ENCODE results near the gene ALMS1. TPM values are rescaled to one million over a fixed set of nuclear protein-coding genes. Genes with fewer than 3 reads are reported as not detected.

The ALMS1 gene, protein sequence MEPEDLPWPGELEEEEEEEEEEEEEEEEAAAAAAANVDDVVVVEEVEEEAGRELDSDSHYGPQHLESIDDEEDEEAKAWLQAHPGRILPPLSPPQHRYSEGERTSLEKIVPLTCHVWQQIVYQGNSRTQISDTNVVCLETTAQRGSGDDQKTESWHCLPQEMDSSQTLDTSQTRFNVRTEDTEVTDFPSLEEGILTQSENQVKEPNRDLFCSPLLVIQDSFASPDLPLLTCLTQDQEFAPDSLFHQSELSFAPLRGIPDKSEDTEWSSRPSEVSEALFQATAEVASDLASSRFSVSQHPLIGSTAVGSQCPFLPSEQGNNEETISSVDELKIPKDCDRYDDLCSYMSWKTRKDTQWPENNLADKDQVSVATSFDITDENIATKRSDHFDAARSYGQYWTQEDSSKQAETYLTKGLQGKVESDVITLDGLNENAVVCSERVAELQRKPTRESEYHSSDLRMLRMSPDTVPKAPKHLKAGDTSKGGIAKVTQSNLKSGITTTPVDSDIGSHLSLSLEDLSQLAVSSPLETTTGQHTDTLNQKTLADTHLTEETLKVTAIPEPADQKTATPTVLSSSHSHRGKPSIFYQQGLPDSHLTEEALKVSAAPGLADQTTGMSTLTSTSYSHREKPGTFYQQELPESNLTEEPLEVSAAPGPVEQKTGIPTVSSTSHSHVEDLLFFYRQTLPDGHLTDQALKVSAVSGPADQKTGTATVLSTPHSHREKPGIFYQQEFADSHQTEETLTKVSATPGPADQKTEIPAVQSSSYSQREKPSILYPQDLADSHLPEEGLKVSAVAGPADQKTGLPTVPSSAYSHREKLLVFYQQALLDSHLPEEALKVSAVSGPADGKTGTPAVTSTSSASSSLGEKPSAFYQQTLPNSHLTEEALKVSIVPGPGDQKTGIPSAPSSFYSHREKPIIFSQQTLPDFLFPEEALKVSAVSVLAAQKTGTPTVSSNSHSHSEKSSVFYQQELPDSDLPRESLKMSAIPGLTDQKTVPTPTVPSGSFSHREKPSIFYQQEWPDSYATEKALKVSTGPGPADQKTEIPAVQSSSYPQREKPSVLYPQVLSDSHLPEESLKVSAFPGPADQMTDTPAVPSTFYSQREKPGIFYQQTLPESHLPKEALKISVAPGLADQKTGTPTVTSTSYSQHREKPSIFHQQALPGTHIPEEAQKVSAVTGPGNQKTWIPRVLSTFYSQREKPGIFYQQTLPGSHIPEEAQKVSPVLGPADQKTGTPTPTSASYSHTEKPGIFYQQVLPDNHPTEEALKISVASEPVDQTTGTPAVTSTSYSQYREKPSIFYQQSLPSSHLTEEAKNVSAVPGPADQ (N-terminal part only)
- polyA plus RNA-seq (4.4 to 6.5 TPM (median 4.6 TPM) in 3 replicates), polyA minus RNA-seq (4.5 to 15.5 TPM (median 13.1 TPM) in 3 replicates)
- 1.9 TPM for polyA plus RNA-seq (2011; ENCODE audit: low read depth)
- polyA plus RNA-seq (2011; cell fraction: cytosol; rRNA removed): 2.1 and 2.3 TPM in 2 replicates
- polyA plus RNA-seq (2011; cell fraction: nucleus; rRNA removed): 7.5 and 19.8 TPM in 2 replicates
- polyA plus RNA-seq (2012; ENCODE audit: low replicate concordance): 1.6 and 3.8 TPM in 2 replicates
- polyA minus RNA-seq (2011; cell fraction: cytosol; rRNA and poly(A)+ RNA removed): 3.1 TPM
- 13.9 and 35.7 TPM in 2 replicates for polyA minus RNA-seq (2011; cell fraction: nucleus; rRNA and poly(A)+ RNA removed)

DNA sequence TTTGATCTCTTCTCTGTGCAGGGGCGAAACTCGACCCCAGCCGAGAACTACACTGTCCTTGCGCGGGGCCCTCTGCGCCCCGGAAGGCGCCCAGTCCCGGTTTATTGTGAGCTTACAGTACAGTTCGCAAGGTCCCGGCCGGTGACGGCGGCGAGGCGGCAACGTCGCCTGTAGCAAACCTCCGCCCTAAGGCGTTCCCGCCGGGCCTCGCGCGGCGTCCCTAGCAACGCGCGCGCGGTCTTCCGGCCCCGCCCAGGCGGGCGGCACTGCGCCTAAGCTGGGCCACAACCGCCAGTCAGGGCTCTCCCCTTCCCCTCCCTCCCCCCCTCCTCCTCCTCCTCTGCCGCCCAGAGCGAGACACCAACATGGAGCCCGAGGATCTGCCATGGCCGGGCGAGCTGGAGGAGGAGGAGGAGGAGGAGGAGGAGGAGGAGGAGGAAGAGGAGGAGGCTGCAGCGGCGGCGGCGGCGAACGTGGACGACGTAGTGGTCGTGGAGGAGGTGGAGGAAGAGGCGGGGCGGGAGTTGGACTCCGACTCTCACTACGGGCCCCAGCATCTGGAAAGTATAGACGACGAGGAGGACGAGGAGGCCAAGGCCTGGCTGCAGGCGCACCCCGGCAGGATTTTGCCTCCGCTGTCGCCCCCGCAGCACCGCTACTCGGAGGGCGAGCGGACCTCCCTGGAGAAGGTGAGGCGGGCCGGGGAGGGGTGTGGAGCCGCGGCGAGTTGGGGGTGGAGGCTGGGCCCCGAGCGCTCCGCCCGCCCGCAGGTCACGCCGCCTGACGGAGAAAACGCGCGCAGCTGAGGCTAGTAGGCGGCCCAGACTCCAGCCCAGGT is at the start of gene ALMS1:
ALMS1 (plus strand) TSS at position 333 of the 838 bp plus-strand sequence; CDS start at position 366, 33 bp downstream.
- DNase-seq (ENCODE audit: low read depth, low spot score) (no peak), FAIRE-seq (no peak)
- Histone ChIP-seq H3K27ac (ENCODE audit: control insufficient read depth, insufficient read depth, low read length) (peak within 1 kb of the TSS; percentile 56), H3K9me3 (ENCODE audit: control insufficient read depth, low read depth, low read length) (no peaks in the 10 kb centered on the region), H4K20me1 (ENCODE audit: control insufficient read depth, extremely low read depth, insufficient read depth, low read length) (no peaks in the 10 kb centered on the region), H3K36me3 (ENCODE audit: control insufficient read depth in 2 of 2, extremely low read depth in 1 of 2, insufficient read depth in 2 of 2, low read length in 2 of 2) (no peaks in the 10 kb centered on the region), H3K4me2 (ENCODE audit: control insufficient read depth, extremely low read depth, insufficient read depth, low read depth, low read length) (peak within 1 kb of the TSS; percentile 86), H3K9ac (ENCODE audit: control insufficient read depth, extremely low read depth, insufficient read depth, low read length) (peak within 1 kb of the TSS; percentile 88), H2AFZ (ENCODE audit: control insufficient read depth, low read length) (peak within 1 kb of the TSS; percentile 97), H3K27me3 (ENCODE audit: control insufficient read depth, extremely low read depth, insufficient read depth, low read length) (peaks cover 8% of the 10 kb centered on the region), H3K9me1 (ENCODE audit: control insufficient read depth, extremely low read depth, insufficient read depth, low read length) (no peaks in the 10 kb centered on the region), H3K4me3 (ENCODE audit: control insufficient read depth in 2 of 3, extremely low read depth in 1 of 3, insufficient read depth in 2 of 3, low read depth in 1 of 3, low read length in 3 of 3) (peak within 1 kb of the TSS; percentile 62 to 95 (median 88)), H3K79me2 (ENCODE audit: control insufficient read depth, insufficient read depth, low read length) (peaks cover 3% of the 10 kb centered on the region), H3K4me1 (ENCODE audit: control insufficient read depth, extremely low read depth, insufficient read depth, low read length) (peaks cover 3% of the 10 kb centered on the region)
- no peak for TF ChIP-seq EZH2 (IDR thresholded peaks at IDR 0.05; ENCODE audit: low read length)
- TF ChIP-seq, protein P1, sequence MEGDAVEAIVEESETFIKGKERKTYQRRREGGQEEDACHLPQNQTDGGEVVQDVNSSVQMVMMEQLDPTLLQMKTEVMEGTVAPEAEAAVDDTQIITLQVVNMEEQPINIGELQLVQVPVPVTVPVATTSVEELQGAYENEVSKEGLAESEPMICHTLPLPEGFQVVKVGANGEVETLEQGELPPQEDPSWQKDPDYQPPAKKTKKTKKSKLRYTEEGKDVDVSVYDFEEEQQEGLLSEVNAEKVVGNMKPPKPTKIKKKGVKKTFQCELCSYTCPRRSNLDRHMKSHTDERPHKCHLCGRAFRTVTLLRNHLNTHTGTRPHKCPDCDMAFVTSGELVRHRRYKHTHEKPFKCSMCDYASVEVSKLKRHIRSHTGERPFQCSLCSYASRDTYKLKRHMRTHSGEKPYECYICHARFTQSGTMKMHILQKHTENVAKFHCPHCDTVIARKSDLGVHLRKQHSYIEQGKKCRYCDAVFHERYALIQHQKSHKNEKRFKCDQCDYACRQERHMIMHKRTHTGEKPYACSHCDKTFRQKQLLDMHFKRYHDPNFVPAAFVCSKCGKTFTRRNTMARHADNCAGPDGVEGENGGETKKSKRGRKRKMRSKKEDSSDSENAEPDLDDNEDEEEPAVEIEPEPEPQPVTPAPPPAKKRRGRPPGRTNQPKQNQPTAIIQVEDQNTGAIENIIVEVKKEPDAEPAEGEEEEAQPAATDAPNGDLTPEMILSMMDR (optimal IDR thresholded peaks at IDR 0.05 in 1 of 3, IDR thresholded peaks at IDR 0.05 in 1 of 3, conservative IDR thresholded peaks at IDR 0.05 in 1 of 3; ENCODE audit: extremely low read depth in 1 of 3, insufficient read depth in 2 of 3, low read length in 3 of 3): peak in 2 of 3 experiments; percentile 25 to 30
- dilution Hi-C loops (cut with MboI; ENCODE audit: extremely low pct_ligation_motif_present, low sequenced_read_pairs): no loop called here

Measured in keratinocyte (primary cell).